Epithelial cell of esophagus (primary cell): Measurements from ENCODE around the gene BOK.
"Not testable (repeated sequence)": the region's sequence is repeated elsewhere in the genome, so short reads cannot be mapped to it uniquely, and the experiment has no call there.

Experiments
- DNase-seq: peaks from one replicate; pipeline ENCODE4 v3.0.0; 2010; ENCODE audit warnings: low read depth
- H3K4me3 ChIP-seq: 2 replicates; pipeline ENCODE4 v1.5.1; 2011; ENCODE audit warnings: mild to moderate bottlenecking, low read length, control low read depth
- TF ChIP-seq, protein P1 (sequence below): IDR thresholded peaks from 2 replicates; pipeline ENCODE4 v1.5.1; 2011; ENCODE audit warnings: low read depth, mild to moderate bottlenecking, low read length, control low read depth, inconsistent platforms; ENCODE audit not compliant: insufficient read depth; ENCODE audit errors: missing control alignments

Gene BOK

DNA sequence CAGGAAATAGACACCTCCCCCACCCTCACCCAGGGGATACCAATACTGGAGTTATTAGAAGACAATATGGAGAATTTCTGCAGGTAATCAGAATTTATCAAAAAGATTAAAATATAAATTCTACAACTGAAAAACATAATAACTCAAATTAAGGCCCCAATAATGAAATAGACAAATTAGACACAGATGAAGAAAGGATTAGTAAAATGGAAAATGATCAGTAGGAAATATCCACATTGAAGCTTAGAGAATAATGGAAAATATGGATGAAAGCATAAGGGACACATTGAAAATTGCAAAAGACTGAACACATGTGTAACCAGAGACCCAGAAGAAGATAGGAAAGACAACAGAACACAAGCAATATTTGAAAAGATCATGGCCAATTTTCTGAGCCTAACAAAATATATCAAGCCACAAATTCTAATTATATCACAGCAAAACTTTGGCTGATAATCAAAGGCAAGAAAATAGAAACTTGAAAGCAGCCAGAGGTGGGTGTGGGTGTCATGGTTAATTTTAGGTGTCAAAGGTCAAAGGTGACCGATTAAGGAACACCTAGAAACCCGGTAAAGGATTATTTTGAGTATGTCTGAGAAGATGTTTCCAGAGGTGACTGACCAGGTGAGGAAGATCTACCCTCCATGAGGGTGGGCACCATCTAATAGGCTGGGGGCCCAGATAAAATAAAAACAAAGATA lies 28.2 kb downstream of the BOK start:
- DNase-seq: no peak
- TF ChIP-seq, protein P1, sequence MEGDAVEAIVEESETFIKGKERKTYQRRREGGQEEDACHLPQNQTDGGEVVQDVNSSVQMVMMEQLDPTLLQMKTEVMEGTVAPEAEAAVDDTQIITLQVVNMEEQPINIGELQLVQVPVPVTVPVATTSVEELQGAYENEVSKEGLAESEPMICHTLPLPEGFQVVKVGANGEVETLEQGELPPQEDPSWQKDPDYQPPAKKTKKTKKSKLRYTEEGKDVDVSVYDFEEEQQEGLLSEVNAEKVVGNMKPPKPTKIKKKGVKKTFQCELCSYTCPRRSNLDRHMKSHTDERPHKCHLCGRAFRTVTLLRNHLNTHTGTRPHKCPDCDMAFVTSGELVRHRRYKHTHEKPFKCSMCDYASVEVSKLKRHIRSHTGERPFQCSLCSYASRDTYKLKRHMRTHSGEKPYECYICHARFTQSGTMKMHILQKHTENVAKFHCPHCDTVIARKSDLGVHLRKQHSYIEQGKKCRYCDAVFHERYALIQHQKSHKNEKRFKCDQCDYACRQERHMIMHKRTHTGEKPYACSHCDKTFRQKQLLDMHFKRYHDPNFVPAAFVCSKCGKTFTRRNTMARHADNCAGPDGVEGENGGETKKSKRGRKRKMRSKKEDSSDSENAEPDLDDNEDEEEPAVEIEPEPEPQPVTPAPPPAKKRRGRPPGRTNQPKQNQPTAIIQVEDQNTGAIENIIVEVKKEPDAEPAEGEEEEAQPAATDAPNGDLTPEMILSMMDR: no peak
- no peak overlapping the region for H3K4me3 ChIP-seq

DNA sequence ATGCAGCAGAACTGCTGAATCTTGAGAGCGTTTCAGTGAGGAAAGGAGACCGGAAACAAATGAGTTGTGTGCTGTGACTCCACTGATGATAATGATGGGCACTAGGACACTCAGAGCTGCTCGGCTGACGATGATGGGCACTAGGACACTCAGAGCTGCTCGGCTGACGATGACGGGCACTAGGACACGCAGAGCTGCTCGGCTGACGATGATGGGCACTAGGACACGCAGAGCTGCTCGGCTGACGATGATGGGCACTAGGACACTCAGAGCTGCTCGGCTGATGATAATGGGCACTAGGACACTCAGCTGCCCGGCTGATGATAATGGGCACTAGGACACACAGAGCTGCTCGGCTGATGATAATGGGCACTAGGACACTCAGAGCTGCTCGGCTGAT lies 31.3 kb downstream of the BOK start:
- not testable (repeated sequence) for DNase-seq, H3K4me3 ChIP-seq

DNA sequence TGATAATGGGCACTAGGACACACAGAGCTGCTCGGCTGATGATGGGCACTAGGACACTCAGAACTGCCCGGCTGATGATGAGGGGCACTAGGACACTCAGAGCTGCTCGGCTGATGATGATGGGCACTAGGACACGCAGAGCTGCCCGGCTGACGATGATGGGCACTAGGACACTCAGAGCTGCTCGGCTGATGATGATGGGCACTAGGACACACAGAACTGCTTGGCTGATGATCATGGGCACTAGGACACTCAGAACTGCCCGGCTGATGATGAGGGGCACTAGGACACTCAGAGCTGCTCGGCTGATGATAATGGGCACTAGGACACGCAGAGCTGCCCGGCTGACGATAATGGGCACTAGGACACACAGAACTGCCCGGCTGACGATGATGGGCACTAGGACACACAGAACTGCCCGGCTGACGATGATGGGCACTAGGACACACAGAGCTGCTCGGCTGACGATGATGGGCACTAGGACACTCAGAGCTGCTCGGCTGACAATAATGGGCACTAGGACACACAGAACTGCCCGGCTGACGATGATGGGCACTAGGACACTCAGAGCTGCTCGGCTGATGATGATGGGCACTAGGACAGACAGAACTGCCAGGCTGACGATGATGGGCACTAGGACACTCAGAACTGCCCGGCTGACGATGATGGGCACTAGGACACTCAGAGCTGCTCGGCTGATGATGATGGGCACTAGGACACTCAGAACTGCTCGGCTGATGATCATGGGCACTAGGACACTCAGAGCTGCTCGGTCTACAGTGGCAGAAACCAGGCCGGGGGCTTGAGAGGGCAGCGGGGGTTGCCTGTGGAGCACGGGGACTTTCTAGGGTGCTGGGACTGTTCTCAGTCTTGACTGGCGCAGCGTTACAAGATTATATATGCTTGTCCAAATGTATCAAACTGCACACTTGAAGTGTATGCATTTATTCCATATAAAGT lies 32.2 kb downstream of the BOK start:
- not testable (repeated sequence) for DNase-seq

DNA sequence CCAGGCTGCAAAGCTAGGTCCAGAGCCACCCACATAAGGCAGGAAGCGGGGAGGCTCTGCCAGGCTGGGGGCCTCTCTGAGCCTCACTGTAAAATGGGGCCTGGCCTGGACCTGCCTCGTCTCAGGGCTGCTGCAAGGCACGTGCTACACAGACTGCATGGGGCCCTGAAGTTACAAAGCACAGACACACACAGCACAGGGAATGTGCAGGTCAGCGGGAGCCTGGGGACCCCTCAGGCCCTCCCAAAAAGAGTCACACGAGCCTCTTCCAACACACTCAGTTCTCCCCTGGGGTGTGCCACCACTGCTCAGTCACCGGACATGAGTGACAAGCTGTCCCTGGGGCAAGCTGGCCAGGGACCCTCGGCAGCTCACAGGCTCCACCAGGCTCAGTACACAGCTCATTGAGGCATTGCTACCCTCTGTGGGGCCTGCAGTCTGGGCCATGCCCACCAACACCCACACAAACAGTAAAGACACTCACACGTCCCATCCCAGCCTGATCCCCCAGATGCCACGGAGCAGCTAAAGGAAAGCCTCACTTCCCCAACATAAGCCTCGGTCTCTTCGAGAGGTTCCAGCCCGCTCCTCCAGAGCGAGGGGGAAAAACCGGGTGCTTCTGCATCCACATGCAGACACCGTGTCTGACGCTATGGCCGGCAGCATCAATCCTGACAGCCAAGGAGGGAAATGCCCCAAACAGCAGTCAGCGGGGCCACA lies 33.7 kb downstream of the BOK start:
- DNase-seq: no peak
- H3K4me3 ChIP-seq: no peak overlapping the region
- TF ChIP-seq, protein P1: no peak

More for the DNA sequence above, 32.2 kb downstream of the BOK start:
- not testable (repeated sequence) for H3K4me3 ChIP-seq

DNA sequence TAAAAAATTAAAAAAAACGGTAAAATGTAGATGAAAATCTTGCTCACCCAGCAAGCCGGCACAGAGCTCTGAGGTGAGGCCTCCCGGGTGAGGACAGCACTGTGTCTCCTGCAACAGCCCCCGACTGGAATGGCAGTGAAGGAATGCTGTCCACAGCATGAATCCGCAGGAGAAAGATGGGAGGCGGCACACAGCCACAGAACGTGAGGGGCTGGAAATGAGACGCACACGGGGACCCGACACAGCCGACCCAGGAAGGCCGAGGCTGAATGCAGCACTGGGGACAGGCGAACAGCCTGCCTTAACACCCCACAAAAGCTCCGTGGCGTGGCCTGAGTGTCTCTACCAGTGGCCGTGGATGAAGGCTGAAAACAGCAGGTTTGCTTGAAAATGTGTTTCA lies 34.7 kb downstream of the BOK start:
- DNase-seq: no peak
- TF ChIP-seq, protein P1: no peak
- no peak overlapping the region for H3K4me3 ChIP-seq

DNA sequence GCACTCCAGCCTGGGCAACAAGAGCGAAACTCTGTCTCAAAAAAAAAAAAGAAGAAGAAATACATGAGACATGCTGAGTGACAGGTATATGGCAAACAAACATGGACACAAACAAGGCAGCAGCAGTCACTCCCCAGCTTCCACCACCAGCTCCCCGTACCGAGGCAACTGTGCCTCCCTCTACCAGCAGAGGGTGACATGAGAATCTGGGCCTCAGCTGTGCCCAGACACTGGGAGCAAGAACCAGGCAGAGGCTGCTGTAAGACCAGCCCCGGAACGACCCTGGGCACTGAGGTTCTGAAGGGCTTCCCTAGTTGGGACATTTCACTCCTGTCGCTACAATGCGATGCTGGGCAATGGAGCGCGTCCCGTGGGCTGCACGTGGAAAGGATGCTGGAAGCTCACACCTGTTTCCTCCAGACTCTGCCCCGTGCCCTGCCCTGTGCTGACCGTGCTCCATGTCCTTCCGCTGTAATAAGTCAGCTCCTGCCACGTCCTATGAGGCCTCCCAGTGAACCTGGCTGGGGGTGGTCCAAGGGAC lies 37.1 kb downstream of the BOK start:
- DNase-seq: no peak
- no peak overlapping the region for H3K4me3 ChIP-seq
- TF ChIP-seq, protein P1: peak; percentile 32

DNA sequence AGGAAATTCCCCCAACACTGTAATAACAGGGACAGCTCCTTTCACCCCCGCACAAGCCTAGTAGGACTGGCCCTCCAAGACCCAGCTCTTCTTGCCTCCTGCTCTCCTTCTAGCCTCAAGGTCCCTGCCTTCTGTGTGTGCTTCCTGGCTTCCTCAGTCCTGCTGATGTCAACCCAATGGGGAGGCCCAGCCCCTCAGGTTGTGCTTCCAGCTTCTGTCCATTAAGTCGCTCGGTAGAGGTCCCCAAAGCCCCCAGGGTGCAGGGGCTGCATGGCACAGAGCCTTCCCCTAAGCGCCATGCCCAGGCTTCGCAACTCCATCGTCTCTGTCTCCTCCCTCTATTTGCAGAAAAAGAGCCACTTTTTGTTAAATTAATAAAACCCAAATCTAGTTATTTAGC lies 39.0 kb downstream of the BOK start:
- no peak overlapping the region for H3K4me3 ChIP-seq
- no peak for DNase-seq
- TF ChIP-seq, protein P1: no peak
